ENCODE results near the gene ELANE.
A peak's percentile ranks its signal among the peaks of the same experiment; 100 is the strongest.
"Not testable (repeated sequence)": the region's sequence is repeated elsewhere in the genome, so short reads cannot be mapped to it uniquely, and the experiment has no call there.

Gene ELANE

GRCh38 chr19:853014-853585 lies 997 bp downstream of the ELANE start:
- TF ChIP-seq, protein P1, sequence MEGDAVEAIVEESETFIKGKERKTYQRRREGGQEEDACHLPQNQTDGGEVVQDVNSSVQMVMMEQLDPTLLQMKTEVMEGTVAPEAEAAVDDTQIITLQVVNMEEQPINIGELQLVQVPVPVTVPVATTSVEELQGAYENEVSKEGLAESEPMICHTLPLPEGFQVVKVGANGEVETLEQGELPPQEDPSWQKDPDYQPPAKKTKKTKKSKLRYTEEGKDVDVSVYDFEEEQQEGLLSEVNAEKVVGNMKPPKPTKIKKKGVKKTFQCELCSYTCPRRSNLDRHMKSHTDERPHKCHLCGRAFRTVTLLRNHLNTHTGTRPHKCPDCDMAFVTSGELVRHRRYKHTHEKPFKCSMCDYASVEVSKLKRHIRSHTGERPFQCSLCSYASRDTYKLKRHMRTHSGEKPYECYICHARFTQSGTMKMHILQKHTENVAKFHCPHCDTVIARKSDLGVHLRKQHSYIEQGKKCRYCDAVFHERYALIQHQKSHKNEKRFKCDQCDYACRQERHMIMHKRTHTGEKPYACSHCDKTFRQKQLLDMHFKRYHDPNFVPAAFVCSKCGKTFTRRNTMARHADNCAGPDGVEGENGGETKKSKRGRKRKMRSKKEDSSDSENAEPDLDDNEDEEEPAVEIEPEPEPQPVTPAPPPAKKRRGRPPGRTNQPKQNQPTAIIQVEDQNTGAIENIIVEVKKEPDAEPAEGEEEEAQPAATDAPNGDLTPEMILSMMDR (IDR thresholded peaks at IDR 0.05; ENCODE audit: low read depth, low read length, missing control alignments), result no peak
- H3K4me3 ChIP-seq (replicated peaks; ENCODE audit: low read depth, low read length), result no peak overlapping the region
- DNase-seq (ENCODE audit: extremely low read depth, low read depth), result no peak

- not testable (repeated sequence) for H3K4me3 ChIP-seq (replicated peaks; ENCODE audit: low read depth, low read length); DNase-seq (ENCODE audit: extremely low read depth, low read depth)
Observed at GRCh38 chr19:853614-854220, 1.6 kb downstream of the ELANE start.

DNA sequence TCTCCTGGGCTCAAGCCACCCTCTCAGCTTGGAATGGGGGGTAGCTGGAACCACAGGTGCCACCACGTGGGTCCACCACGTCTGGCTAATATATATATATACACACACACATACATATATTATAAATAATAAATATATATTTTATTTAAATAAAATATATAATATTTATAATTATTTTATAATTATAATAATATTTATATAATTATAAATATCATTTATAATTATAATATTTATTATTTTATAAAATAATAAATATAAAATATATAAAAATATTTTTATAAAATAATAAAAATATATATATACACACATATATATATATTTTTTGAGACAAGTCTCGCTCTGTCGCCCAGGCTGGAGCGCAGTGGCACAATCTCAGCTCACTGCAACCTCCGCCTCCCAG lies 2.4 kb downstream of the ELANE start:
- no peak for DNase-seq (ENCODE audit: extremely low read depth, low read depth)
- TF ChIP-seq, protein P1 (IDR thresholded peaks at IDR 0.05; ENCODE audit: low read depth, low read length, missing control alignments), result no peak
- H3K4me3 ChIP-seq (replicated peaks; ENCODE audit: low read depth, low read length), result no peak overlapping the region

DNA sequence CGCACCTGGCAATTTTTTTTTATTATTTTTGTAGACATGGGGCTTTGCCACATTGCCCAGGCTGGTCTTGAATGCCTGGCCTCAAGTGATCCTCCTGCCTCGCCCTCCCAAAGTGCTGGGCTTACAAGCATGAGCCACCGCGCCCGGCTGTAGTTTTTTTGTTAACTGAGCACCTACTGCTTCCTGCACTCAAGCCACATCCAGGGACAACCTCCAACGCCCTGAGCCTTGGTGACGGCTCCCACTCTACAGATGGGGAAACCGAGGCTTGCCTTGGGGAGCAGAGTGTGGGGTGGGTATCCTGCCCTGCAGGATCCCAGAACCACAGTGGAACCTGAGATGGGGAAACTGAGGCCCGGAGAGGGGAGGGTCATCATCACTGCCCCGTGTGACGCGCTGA lies 3.0 kb downstream of the ELANE start:
- TF ChIP-seq, protein P1 (IDR thresholded peaks at IDR 0.05; ENCODE audit: low read depth, low read length, missing control alignments), result no peak
- H3K4me3 ChIP-seq (replicated peaks; ENCODE audit: low read depth, low read length), result no peak overlapping the region

DNA sequence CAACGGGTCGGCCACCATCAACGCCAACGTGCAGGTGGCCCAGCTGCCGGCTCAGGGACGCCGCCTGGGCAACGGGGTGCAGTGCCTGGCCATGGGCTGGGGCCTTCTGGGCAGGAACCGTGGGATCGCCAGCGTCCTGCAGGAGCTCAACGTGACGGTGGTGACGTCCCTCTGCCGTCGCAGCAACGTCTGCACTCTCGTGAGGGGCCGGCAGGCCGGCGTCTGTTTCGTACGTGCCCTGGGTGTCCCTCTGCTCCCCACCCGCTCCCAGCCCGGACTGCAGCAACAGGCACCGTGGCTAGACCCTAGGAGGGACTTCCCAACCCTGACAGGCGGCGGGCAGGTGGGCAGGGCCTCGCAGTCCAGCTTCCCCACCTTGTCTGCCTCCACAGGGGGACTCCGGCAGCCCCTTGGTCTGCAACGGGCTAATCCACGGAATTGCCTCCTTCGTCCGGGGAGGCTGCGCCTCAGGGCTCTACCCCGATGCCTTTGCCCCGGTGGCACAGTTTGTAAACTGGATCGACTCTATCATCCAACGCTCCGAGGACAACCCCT lies 3.5 kb downstream of the ELANE start:
- H3K4me3 ChIP-seq (replicated peaks; ENCODE audit: low read depth, low read length), result no peak overlapping the region
- TF ChIP-seq, protein P1 (IDR thresholded peaks at IDR 0.05; ENCODE audit: low read depth, low read length, missing control alignments), result no peak
- no peak for DNase-seq (ENCODE audit: extremely low read depth, low read depth)

More for the DNA sequence above, 3.0 kb downstream of the ELANE start:
- DNase-seq (ENCODE audit: extremely low read depth, low read depth), result no peak

DNA sequence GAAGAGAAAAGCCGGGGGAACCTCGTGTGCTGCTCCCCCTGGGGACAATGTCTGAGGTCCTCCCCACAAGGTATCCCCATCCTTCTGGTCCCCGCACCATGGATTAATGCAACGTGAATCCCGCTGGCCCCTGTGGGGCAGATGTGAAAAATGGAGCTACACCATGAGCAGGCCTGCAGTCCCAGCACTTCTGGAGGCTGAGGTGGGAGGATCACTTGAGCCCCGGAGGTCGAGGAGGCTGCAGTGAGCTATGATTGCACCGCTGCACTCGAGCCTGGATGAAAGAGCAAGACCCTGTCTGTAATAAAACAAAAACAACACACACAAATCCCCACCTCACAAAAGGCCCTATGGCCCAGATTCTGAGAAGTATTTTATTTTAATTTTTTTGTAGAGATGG lies 6.2 kb downstream of the ELANE start:
- no peak overlapping the region for H3K4me3 ChIP-seq (replicated peaks; ENCODE audit: low read depth, low read length)
- no peak for DNase-seq (ENCODE audit: extremely low read depth, low read depth)
- TF ChIP-seq, protein P1 (IDR thresholded peaks at IDR 0.05; ENCODE audit: low read depth, low read length, missing control alignments), result no peak

GRCh38 chr19:858868-859843 lies 7.1 kb downstream of the ELANE start, which contains the start of gene CFD:
TSS of gene CFD (plus strand) at chr19:859664. CDS start at chr19:859690, 26 bp downstream.
- no peak for DNase-seq (ENCODE audit: extremely low read depth, low read depth)
- TF ChIP-seq, protein P1 (IDR thresholded peaks at IDR 0.05; ENCODE audit: low read depth, low read length, missing control alignments), result no peak
- H3K4me3 ChIP-seq (replicated peaks; ENCODE audit: low read depth, low read length), result peak within 1 kb of the TSS; percentile 35
